T47D (cell line): ENCODE measurements around the gene FHOD3.

Experiments used
- DNase-seq, 2 experiments: peaks; one replicate each; pipeline versions ENCODE4 v3.0.0 to v3.0.0-alpha.2; 2011 to 2012; ENCODE audit warnings: low read depth in 1 of 2, low spot score in 1 of 2
- JUND ChIP-seq: IDR thresholded peaks from 2 replicates; pipeline ENCODE4 v1.6.1; 2012; ENCODE audit warnings: low read depth
- in situ Hi-C: cut with HindIII; loops from 2 replicates; pipeline ENCODE4 v1.10.0; 2016; ENCODE audit warnings: low sequenced_read_pairs, low pct_unique_long_range_greater_than_20kb

Gene FHOD3

GRCh38 chr18:36301884-36302283 is 4.4 kb downstream of the FHOD3 start:
- in situ Hi-C loops = no loop called here
- TF ChIP-seq JUND = no peak
- DNase-seq = no peak

- DNase-seq = no peak
- TF ChIP-seq JUND = no peak
- in situ Hi-C loops = no loop called here
Measured at GRCh38 chr18:36302676-36303075, 5.2 kb downstream of the FHOD3 start.

- TF ChIP-seq JUND = no peak
- in situ Hi-C loops = no loop called here
- DNase-seq = no peak
Measured at GRCh38 chr18:36303211-36303844, 5.8 kb downstream of the FHOD3 start.

- in situ Hi-C loops = no loop called here
- no peak for TF ChIP-seq JUND
- no peak for DNase-seq
Measured at GRCh38 chr18:36304723-36305122, 7.2 kb downstream of the FHOD3 start.

- in situ Hi-C loops = no loop called here
- no peak for TF ChIP-seq JUND
- no peak for DNase-seq
Measured at GRCh38 chr18:36305375-36305774, 7.9 kb downstream of the FHOD3 start.

GRCh38 chr18:36307513-36307912 is 10.0 kb downstream of the FHOD3 start:
- no peak for DNase-seq
- TF ChIP-seq JUND = no peak
- in situ Hi-C loops = no loop called here

GRCh38 chr18:36308711-36309435 is 11.4 kb downstream of the FHOD3 start:
- no peak for DNase-seq
- TF ChIP-seq JUND = no peak
- in situ Hi-C loops = no loop called here

GRCh38 chr18:36309436-36310391 is 12.2 kb downstream of the FHOD3 start:
- DNase-seq = no peak
- in situ Hi-C loops = no loop called here
- no peak for TF ChIP-seq JUND

GRCh38 chr18:36311026-36311570 is 13.6 kb downstream of the FHOD3 start:
- TF ChIP-seq JUND = no peak
- in situ Hi-C loops = no loop called here
- no peak for DNase-seq

GRCh38 chr18:36312806-36313395 is 15.4 kb downstream of the FHOD3 start:
- in situ Hi-C loops = no loop called here
- TF ChIP-seq JUND = no peak
- no peak for DNase-seq

GRCh38 chr18:36314098-36314497 is 16.6 kb downstream of the FHOD3 start:
- in situ Hi-C loops = no loop called here
- no peak for DNase-seq

GRCh38 chr18:36314754-36315153 is 17.2 kb downstream of the FHOD3 start:
- in situ Hi-C loops = no loop called here
- no peak for TF ChIP-seq JUND
- no peak for DNase-seq

More at GRCh38 chr18:36314098-36314497, 16.6 kb downstream of the FHOD3 start:
- TF ChIP-seq JUND = no peak
